ENCODE measurements around the gene PDGFA.

PDGFA gene

GRCh38 chr7:471191-471865, 48.3 kb downstream of the PDGFA start:
- H3K4me3 ChIP-seq (ENCODE audit: low read depth, low read length) = no peak overlapping the region
- no peak for DNase-seq (ENCODE audit: low read depth)
- no peak for TF ChIP-seq CTCF (IDR thresholded peaks at IDR 0.05; ENCODE audit: control insufficient read depth, extremely low read depth, insufficient read depth)

- no peak overlapping the region for H3K4me3 ChIP-seq (ENCODE audit: low read depth, low read length)
- no peak for DNase-seq (ENCODE audit: low read depth)
- no peak for TF ChIP-seq CTCF (IDR thresholded peaks at IDR 0.05; ENCODE audit: control insufficient read depth, extremely low read depth, insufficient read depth)
Measured at GRCh38 chr7:469563-469961, 50.1 kb downstream of the PDGFA start.

GRCh38 chr7:468681-469562, 50.7 kb downstream of the PDGFA start:
- no peak for DNase-seq (ENCODE audit: low read depth)
- TF ChIP-seq CTCF (IDR thresholded peaks at IDR 0.05; ENCODE audit: control insufficient read depth, extremely low read depth, insufficient read depth) = no peak
- H3K4me3 ChIP-seq (ENCODE audit: low read depth, low read length) = no peak overlapping the region

GRCh38 chr7:467856-468545, 51.6 kb downstream of the PDGFA start:
- no peak for TF ChIP-seq CTCF (IDR thresholded peaks at IDR 0.05; ENCODE audit: control insufficient read depth, extremely low read depth, insufficient read depth)
- DNase-seq (ENCODE audit: low read depth) = no peak
- no peak overlapping the region for H3K4me3 ChIP-seq (ENCODE audit: low read depth, low read length)

GRCh38 chr7:467393-467828, 52.2 kb downstream of the PDGFA start:
- TF ChIP-seq CTCF (IDR thresholded peaks at IDR 0.05; ENCODE audit: control insufficient read depth, extremely low read depth, insufficient read depth) = no peak
- DNase-seq (ENCODE audit: low read depth) = no peak
- H3K4me3 ChIP-seq (ENCODE audit: low read depth, low read length) = no peak overlapping the region

- no peak for DNase-seq (ENCODE audit: low read depth)
- no peak for TF ChIP-seq CTCF (IDR thresholded peaks at IDR 0.05; ENCODE audit: control insufficient read depth, extremely low read depth, insufficient read depth)
- H3K4me3 ChIP-seq (ENCODE audit: low read depth, low read length) = no peak overlapping the region
Measured at GRCh38 chr7:466465-467191, 53.0 kb downstream of the PDGFA start.
